Transverse colon (tissue), 4 donors: ENCODE results near the gene ARFGAP3.

Experiments used
- POLR2A ChIP-seq: fragments of 450-650 bp; IDR thresholded peaks from one replicate; pipeline ENCODE4 v1.6.1; 2016; ENCODE audit warnings: antibody characterized with exemption, mild to moderate bottlenecking, moderate library complexity
- POLR2AphosphoS5 ChIP-seq, 3 donors: sonication (generic); formaldehyde crosslinking; IDR thresholded peaks; one replicate each; pipeline ENCODE4 v1.6.1; 2016; ENCODE audit warnings: antibody characterized with exemption in 3 of 3
- TF ChIP-seq, protein P1 (sequence below), 5 experiments: fragments of 200-600 bp in 3 of 5; fragments of 450-650 bp in 2 of 5; sonication (generic) in 3 of 5; IDR thresholded peaks; 1 replicate in 2 of 5; 2 replicates in 3 of 5; pipeline ENCODE4 v1.5.1; 2016 to 2017; ENCODE audit warnings: antibody characterized with exemption in 5 of 5, inconsistent platforms in 3 of 5, mild to moderate bottlenecking in 2 of 5, moderate library complexity in 1 of 5

DNA sequence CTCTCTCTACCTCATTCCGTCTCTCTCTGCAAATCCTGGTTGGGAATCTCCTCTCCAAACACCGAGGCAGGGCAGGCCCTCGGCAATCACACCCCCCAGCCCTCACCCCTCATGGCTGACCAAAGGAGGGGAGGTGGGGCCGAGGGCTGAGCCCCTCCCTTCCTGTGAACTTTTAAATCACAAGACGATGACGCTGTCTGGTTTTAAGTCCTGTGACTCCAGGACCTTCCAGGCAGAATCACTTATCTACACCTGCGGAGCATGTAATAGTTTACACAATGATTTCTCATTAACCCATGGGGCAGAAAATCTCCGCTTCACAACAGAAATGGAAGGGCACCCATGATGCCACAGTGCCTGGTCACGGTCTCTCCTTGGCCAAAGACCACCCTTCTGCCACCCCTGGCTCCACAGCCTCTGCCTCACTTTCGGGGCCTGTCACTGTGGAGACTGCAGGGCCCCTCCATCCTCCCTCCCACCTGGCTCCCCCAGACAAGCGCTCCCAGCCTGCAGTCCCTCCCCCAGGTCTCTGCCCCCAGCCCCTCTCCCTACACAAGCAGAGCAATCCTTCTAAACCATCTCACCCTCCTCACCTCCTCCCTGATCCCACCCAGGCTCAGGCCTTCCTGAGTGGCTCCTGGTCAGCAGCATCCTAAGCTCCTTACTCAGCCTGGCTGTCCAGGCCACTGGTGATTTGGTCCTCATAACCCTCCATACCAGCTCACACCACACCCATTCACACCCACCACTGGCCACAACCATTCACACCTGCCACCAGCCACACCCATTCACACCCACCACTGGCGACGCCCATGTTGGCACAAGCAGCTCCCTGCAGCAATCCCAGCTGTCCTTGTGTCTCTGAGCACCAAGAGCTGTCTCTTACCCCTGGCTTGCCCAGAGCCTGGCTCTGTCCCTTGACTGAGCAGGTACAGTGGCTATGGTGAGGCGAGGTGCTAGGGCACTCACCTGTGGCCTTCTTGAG lies 30.7 kb upstream of the ARFGAP3 start:
- TF ChIP-seq, protein P1, sequence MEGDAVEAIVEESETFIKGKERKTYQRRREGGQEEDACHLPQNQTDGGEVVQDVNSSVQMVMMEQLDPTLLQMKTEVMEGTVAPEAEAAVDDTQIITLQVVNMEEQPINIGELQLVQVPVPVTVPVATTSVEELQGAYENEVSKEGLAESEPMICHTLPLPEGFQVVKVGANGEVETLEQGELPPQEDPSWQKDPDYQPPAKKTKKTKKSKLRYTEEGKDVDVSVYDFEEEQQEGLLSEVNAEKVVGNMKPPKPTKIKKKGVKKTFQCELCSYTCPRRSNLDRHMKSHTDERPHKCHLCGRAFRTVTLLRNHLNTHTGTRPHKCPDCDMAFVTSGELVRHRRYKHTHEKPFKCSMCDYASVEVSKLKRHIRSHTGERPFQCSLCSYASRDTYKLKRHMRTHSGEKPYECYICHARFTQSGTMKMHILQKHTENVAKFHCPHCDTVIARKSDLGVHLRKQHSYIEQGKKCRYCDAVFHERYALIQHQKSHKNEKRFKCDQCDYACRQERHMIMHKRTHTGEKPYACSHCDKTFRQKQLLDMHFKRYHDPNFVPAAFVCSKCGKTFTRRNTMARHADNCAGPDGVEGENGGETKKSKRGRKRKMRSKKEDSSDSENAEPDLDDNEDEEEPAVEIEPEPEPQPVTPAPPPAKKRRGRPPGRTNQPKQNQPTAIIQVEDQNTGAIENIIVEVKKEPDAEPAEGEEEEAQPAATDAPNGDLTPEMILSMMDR (IDR thresholded peaks at IDR 0.05), result no peak
- TF ChIP-seq POLR2AphosphoS5 (IDR thresholded peaks at IDR 0.05), result peak; percentile 20 to 55 (median 32)
- no peak for TF ChIP-seq POLR2A
